ENCODE results near the gene GMDS. TPM values are rescaled to one million over a fixed set of nuclear protein-coding genes. Genes with fewer than 3 reads are reported as not detected.

GMDS gene
- polyA plus RNA-seq, 1 of the 3 experiments (the other 2 are of a cell fraction), result 12.3 TPM

- Histone ChIP-seq H3K27me3 (ENCODE audit: insufficient read depth) (no peaks in the 10 kb centered on the region), H3K9me2 (no peaks in the 10 kb centered on the region), H3K79me2 (ENCODE audit: insufficient read depth) (no peaks in the 10 kb centered on the region), H3K4me3 (ENCODE audit: low read depth in 2 of 2, low read length in 1 of 2) (no peak overlapping the region), H3F3A (replicated peaks; ENCODE audit: insufficient read depth) (no peaks in the 10 kb centered on the region), H2AFZ (ENCODE audit: low read depth) (no peak overlapping the region), H3K9ac (no peak overlapping the region), H3K4me2 (no peak overlapping the region), H3K4me1 (ENCODE audit: control insufficient read depth in 1 of 2, insufficient read depth in 2 of 2, low read depth in 1 of 2, low read length in 1 of 2) (no peaks in the 10 kb centered on the region), H3K9me3 (no peaks in the 10 kb centered on the region), H3K36me3 (replicated peaks in 1 of 2; ENCODE audit: control insufficient read depth in 1 of 2, insufficient read depth in 2 of 2, low read length in 1 of 2) (no peaks in the 10 kb centered on the region), H4K20me1 (ENCODE audit: insufficient read depth) (no peaks in the 10 kb centered on the region), H3K27ac (ENCODE audit: low read depth in 2 of 2, low read length in 1 of 2) (no peak overlapping the region)
- CTCF ChIA-PET, result interaction anchor here (0.9 kb wide), 1 partner anchor 15 kb away, joined by 3 read pairs; no protein-coding TSS in a partner anchor
- POLR2A ChIA-PET, result no interaction called here
- no peak for TF ChIP-seq SIN3A (IDR thresholded peaks at IDR 0.05; ENCODE audit: borderline replicate concordance, low read depth, low read length)
- TF ChIP-seq ZBTB33 (IDR thresholded peaks at IDR 0.05; ENCODE audit: borderline replicate concordance, low read depth), result no peak
- TF ChIP-seq POLR2AphosphoS5 (IDR thresholded peaks at IDR 0.05; ENCODE audit: low read depth, low read length), result no peak
- TF ChIP-seq MXI1 (IDR thresholded peaks at IDR 0.05; ENCODE audit: low read depth, low read length), result no peak
- TF ChIP-seq PBX3 (IDR thresholded peaks at IDR 0.05), result no peak
- TF ChIP-seq NRF1 (IDR thresholded peaks at IDR 0.05; ENCODE audit: low read depth, low read length), result no peak
- no peak for TF ChIP-seq EP300 (IDR thresholded peaks at IDR 0.05; ENCODE audit: borderline replicate concordance in 1 of 2, low read depth in 1 of 2, low read length in 1 of 2)
- TF ChIP-seq RAD21 (IDR thresholded peaks at IDR 0.05; ENCODE audit: low read length), result no peak
- no peak for TF ChIP-seq RCOR1 (IDR thresholded peaks at IDR 0.05; ENCODE audit: low read length)
- no peak for TF ChIP-seq CHD2 (IDR thresholded peaks at IDR 0.05; ENCODE audit: low read length, partially characterized antibody)
- TF ChIP-seq CTCF (IDR thresholded peaks at IDR 0.05), result no peak
- TF ChIP-seq FOXJ3 (CRISPR knock-in tag; IDR thresholded peaks at IDR 0.05), result no peak
- TF ChIP-seq RXRA (IDR thresholded peaks at IDR 0.05; ENCODE audit: borderline replicate concordance, low read depth), result no peak
- TF ChIP-seq REST (IDR thresholded peaks at IDR 0.05; ENCODE audit: low read depth, low read length), result no peak
- no peak for TF ChIP-seq GATA2 (CRISPR knock-in tag; IDR thresholded peaks at IDR 0.05)
- TF ChIP-seq FOSL2 (IDR thresholded peaks at IDR 0.05; ENCODE audit: borderline replicate concordance, low read depth), result no peak
- no peak for TF ChIP-seq GABPA (IDR thresholded peaks at IDR 0.05; ENCODE audit: low read depth)
- TF ChIP-seq RFX5 (IDR thresholded peaks at IDR 0.05; ENCODE audit: low read length), result no peak
- TF ChIP-seq FOXM1 (IDR thresholded peaks at IDR 0.05; ENCODE audit: low read depth), result no peak
- no peak for DNase-seq
- 78% methylated on average over 9 of the region's 9 CpGs for WGBS (ENCODE audit: low lambda C conversion rate)
Measured at GRCh38 chr6:2149361-2150006, 95.9 kb downstream of the GMDS start.

Measured in SK-N-SH (cell line).